Right lung (tissue), 5 donors: Measurements from ENCODE around the gene LRRC71. TPM values are rescaled to one million over a fixed set of nuclear protein-coding genes. Genes with fewer than 3 reads are reported as not detected.

Source experiments
- DNase-seq, 2 donors: peaks; one replicate each; pipeline ENCODE4 v3.0.0-alpha.2; 2013
- polyA plus RNA-seq, 5 donors: library from polyadenylated mRNA; unstranded; fragments of 120-200 nt; gene quantifications; one replicate each; pipeline versions ENCODE4 v1.2.1 to v1.2.3, GENCODE V29; 2013; ENCODE audit warnings: inconsistent platforms in 1 of 5, low replicate concordance in 1 of 5; ENCODE audit not compliant: insufficient read length in 5 of 5, insufficient read depth in 1 of 5

The LRRC71 gene
- polyA plus RNA-seq, 5 donors: 0.81 to 5.6 (median 3.6) TPM

DNA sequence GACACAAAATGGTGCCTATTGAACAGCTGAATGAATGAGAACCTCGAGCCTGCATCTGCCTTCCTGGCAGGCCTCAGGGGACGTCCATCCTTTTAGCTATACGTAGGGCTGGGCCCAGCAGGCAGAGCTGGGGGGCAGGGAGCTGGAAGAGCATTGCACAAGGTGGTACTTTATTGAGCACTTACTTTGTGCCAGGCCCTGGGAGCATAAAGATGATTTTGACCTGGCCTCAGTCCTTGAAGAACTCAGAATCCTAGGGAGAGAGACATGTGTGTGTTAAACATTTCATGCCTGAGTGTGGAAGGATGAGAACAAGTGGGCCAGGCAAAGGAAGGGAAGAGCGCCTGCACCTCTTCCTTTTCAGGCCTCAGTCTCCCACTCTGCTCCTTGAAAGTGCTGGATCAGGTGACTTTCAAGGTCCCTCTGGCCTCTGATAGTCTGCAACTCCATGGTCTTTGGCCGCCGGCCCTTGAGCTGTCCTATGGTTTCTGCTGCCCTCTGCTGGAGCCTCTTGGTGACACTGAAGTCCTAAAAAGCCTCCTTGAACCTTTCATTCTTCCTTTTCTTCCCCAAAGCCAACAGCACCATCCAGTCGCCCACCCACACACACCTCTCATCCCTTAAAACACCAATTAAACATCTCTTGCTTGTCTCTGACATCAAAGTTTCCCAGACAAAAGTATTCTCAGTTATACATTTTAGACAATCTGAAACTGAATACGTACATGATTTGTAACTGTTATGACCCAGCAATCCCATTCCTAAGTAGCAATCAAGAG is 30.4 kb upstream of the LRRC71 start:
- peak; percentile 60 to 77 for DNase-seq

GRCh38 chr1:156892190-156893047 is 28.0 kb upstream of the LRRC71 start:
- DNase-seq: peak; percentile 89 to 92

- peak; percentile 74 to 80 for DNase-seq
These were observed 27.1 kb upstream of the LRRC71 start, which contains the start of gene PEAR1 for GRCh38 chr1:156893048-156893953. TSS of gene PEAR1 (plus strand) at chr1:156893718. CDS start at chr1:156903927, 10,209 bp downstream.

GRCh38 chr1:156894001-156894400 is 26.4 kb upstream of the LRRC71 start:
- DNase-seq: no peak

GRCh38 chr1:156894711-156895454 is 25.5 kb upstream of the LRRC71 start:
- DNase-seq: no peak

- no peak for DNase-seq
These were observed 25.0 kb upstream of the LRRC71 start for GRCh38 chr1:156895455-156895812.

DNA sequence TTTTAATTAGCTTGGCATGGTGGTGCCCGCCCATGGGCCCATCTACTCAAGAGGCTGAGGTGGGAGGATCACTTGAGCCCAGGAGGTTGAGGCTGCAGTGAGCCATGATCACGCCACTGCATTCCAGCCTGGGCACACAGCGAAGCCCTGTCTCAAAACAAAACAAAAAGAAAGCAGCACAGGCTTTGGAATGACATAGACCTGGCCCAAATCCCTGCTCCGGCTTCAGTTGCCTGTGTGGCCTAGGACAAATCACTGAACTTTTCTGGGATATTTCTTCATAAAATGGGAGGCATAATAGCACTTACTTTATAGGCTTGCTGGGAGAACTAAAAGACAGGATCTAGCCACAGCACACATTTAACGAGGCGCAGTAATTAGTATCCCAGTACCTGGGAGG is 24.5 kb upstream of the LRRC71 start:
- DNase-seq: no peak

- DNase-seq: no peak
These were observed 23.9 kb upstream of the LRRC71 start for GRCh38 chr1:156896490-156897033.

DNA sequence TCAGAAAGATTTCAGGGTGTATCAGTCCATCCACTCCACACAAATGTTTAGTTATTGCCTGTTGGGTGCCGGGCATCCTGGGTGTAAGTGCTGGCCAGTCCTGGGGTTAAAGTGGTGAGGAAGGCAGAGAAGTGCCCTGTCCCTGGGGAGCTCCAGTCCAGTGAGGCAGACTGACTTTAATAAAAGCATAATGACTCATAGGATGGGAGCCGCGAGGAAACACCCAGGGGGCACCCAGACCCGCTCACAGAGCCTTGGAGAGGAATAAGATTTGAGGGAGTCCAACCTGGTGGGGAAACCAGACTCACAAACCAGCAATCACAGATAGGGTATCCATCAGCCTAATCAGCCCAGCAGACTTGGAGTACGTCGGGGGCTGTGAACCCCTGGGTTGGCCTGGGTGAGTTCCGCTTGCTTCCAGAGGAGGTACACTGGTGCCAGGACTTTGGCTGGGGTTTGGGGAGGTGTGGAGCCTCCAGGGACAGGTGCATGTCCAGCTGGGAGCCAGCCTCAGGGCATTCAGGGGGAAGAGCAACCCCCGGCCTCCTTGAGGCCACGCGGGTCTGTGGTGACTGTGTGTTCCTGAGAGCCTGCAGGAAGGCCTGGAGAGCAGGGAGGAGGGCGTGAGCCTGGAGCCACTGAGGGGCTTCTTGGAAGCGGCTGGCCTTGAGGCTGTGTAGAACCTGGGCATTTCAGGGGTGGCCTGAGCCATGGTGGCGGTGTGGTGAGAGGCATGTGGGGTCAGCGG is 23.2 kb upstream of the LRRC71 start:
- DNase-seq: no peak

DNA sequence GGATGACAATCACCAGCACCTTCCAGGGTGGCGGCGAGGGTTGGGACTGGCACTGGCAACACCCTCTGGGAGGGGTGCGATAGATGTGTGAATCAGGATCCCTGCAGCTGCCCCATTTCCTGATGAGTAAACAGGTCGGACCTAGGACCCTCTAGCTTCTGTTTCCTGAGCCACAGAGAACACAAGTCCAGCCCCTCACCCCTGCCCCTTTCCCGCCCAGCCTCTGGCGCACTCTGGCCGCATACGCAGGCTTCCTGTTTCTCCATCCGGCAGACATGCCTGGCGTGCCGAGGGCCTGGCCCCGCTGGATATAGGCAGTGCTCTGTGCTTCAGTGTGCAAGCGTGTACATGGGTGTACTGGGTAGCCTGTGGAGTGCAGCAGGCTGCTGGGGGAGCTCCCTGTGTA is 22.3 kb upstream of the LRRC71 start:
- DNase-seq: peak; percentile 61 to 76

GRCh38 chr1:156898971-156899664 is 21.3 kb upstream of the LRRC71 start:
- DNase-seq: no peak

DNA sequence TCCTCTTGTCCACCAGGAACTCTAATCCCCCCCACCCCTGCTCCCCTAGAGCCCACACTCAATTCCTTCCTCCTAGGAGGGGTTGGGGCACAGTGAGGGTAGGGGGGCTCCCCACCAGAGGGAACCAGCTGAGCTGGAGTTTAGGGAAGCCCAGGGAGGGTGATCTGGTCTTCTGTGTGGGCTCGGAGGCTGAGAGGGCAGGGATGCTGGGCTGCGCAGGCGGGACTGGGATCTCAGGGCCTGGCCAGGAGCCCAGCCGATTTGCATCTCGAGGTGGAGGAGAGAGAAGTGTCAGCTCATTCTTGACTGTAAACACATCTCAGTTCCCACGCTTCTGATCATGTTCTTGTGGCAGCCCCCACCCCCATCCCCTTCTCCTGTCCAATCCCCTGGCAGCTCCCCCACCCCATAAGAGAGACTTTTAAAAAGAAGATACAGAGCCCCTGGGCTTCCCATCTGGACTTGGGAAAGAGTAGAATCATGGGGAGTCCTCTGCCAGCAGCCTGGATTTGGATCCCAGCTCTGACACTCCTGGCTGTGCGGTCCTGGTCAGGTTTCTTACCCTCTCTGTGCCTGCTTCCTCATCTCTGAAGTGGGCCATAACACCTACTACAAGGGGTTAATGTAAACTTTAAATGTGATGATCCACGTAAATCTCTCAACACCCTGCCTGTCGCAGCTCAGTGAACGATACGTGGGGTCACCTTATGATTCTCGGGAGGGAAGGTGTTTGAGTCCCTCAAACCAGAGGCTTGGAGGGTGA is 20.3 kb upstream of the LRRC71 start:
- DNase-seq: no peak

- no peak for DNase-seq
These were observed 19.4 kb upstream of the LRRC71 start for GRCh38 chr1:156900896-156901589.

GRCh38 chr1:156901590-156901900 is 18.9 kb upstream of the LRRC71 start:
- no peak for DNase-seq

DNA sequence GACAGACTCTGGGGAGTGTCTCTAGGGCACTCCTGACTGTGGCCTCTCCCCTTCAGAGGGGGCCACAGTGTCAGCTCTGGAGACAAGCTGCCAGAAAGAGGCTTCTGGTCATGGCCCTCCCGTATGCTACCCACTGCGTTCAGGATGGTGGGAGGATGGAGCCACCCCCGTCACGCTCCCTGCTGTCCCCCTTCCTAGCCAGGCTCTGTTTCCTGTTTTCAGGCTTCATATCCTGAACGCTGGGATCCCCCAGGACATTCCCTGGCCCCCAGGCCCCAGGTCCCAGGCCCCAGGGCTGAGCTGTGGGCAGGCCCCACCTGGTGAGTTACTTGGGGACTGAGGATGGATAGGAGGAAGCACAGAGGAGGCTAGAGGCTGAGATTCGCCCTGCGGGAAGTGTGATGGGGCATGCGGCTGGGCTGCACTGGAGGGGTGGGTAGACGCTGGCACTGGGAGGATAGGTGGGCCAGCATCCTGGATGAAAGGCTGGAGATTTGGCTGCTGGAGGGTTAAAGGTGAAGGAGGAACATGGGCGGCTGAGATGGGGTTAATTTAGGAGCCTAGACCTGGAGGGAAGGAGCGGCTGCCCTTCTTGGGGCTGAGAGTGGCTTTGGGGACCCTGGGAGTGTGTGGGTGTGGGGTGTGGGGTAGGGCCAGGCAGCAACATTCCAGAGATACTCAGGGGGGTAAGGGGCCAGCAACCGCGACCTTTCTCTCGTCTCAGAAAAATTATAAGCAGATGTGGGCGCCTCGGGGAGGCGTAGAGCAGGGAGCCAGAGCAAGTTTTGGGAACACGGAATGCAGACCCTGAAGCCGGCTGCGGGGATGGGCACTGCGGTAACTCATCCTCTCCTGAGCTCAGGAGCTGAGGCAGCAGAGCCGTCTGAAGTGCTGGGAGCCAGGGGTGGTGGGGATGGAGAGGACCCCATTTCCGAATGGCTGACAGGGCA is 18.2 kb upstream of the LRRC71 start:
- DNase-seq: no peak

GRCh38 chr1:156903328-156904091 is 16.9 kb upstream of the LRRC71 start:
- no peak for DNase-seq
